ENCODE results near the gene SPTBN4.
"Not testable (repeated sequence)": the region's sequence is repeated elsewhere in the genome, so short reads cannot be mapped to it uniquely, and the experiment has no call there.

The SPTBN4 gene

DNA sequence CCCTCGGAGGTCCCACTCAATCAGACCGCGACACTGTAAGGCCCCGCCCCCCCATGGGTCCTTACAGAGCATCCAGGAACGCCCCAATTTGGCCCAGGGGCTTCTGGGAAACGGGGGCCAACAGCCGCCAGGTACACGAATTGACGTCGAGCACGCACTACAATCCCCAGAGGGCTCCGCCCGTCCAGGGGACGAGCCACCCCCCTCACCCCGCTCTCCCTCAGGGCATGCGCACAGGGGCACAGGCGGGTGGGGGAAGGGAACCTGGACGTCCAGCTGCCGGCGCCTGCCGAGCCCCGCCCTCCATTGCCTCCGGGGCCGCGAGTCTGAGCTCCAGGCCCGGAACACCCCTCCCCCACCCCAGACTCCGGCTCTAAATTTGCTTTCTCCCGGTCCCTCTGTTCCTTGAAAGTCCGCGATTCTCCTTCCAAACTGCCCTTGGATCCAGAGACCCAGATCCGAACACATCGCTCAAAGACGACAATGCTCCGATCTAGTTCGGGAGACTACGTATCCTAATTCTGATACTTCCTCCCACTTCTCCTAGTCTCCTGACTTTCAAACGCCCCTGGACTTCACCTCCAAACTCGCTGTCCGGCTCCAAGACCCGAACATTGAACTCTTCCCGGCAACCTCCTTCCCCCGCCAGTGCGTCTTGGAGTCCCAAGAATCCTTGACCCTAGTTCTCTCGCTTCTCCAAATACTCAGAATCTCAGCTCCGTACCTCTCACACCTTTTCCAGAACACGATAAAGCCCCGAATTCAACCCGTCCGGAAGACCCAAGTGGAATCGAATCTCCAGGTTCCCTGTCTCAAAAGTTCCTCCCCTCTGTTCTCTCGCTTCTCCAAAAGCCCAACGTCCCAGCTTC is 23.4 kb upstream of the SPTBN4 start:
- Histone ChIP-seq H3K9ac (ENCODE audit: low read depth, low read length) (peak overlapping the region; percentile 95), H3K9me3 (ENCODE audit: control insufficient read depth, insufficient read depth, low read length) (no peaks in the 10 kb centered on the region), H3K4me1 (ENCODE audit: control insufficient read depth, insufficient read depth, low read length) (peaks cover 16% of the 10 kb centered on the region; the same call in 1 of the 2 replicates), H3K4me3 (ENCODE audit: low read depth, low read length) (peak overlapping the region; percentile 99), H3K27me3 (ENCODE audit: control insufficient read depth, insufficient read depth, low read length) (no peaks in the 10 kb centered on the region), H3K27ac (ENCODE audit: low read depth, low read length) (peak overlapping the region; percentile 97), H3K36me3 (ENCODE audit: control insufficient read depth, insufficient read depth, low read length) (peaks cover 26% of the 10 kb centered on the region)

DNA sequence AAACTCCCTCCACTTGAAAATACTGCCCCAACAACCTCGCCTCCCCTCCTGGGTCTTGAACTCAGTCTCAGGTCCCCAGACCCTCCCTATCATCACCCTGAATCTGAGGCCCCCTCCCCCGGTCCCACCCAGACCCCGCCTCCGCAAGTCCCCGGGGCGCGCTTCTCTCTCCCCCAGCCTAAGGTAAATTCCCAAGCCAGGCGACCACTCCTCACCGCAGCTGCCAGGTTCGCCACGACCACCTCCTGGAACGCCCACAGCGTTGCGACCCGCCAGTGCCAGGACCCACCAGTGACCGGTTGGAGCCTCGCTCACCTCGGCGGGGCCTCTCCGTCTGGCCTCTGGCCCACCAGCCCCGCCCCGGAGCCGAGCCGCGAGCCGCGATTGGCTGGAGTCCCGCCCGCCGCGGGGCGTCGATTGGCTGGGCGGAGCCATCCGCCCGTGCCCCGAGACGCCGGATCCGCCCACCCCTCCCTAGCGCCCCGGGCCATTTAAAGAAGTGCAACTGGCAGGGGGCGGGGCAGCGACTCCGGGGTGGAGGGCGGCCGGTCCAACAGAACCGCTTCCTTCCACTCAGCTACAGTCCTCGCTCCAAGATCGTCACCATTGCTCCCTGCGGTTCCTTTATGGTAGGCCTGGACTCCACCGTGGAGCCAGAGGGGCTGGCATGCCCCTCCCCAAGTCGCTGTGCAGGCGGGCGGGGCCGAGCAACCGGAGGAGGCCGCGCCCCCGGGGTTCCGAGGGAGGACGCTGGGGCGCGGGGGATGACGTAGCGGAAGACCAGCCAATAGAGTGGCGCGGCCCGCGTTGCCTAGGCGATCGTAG is 22.6 kb upstream of the SPTBN4 start, which contains the start of gene SERTAD3:
Gene SERTAD3, minus strand, starts transcription at position 336 of the 825 bp plus-strand sequence. CDS start 2,255 bp downstream, outside the sequence.
- Histone ChIP-seq H3K4me3 (ENCODE audit: low read depth, low read length) (peak within 1 kb of the TSS; percentile 99), H3K9ac (ENCODE audit: low read depth, low read length) (peak within 1 kb of the TSS; percentile 95), H3K9me3 (ENCODE audit: control insufficient read depth, insufficient read depth, low read length) (no peaks in the 10 kb centered on the region), H3K27ac (ENCODE audit: low read depth, low read length) (peak within 1 kb of the TSS; percentile 97), H3K27me3 (ENCODE audit: control insufficient read depth, insufficient read depth, low read length) (no peaks in the 10 kb centered on the region), H3K4me1 (ENCODE audit: control insufficient read depth, insufficient read depth, low read length) (peaks cover 16% of the 10 kb centered on the region; the same call in 1 of the 2 replicates), H3K36me3 (ENCODE audit: control insufficient read depth, insufficient read depth, low read length) (peaks cover 26% of the 10 kb centered on the region)

DNA sequence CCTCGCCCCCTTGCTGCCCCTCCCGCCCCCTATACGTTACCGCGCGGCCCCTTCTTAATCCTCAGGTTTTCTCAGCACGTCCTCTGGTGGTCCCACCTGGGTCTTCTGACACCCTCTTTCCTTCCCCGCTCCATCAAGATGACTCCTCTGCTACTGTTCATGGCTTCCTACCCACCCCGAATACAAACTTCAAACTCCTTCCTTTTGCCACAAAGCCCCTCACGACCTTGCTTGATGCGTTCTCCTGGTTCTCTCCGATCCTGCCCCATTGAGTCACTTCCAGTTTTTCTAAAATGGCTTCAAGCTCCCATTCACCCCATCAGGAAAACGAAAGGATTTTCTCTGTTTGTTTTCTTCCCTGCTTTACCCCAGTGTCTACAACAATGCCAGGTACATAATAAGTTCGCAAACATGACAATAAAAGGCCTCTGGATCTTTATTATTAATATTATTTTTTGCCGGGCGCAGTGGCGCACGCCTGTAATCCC is 21.9 kb upstream of the SPTBN4 start:
- Histone ChIP-seq H3K36me3 (ENCODE audit: control insufficient read depth, insufficient read depth, low read length) (peaks cover 29% of the 10 kb centered on the region), H3K4me3 (ENCODE audit: low read depth, low read length) (peak overlapping the region; percentile 99), H3K9ac (ENCODE audit: low read depth, low read length) (peak overlapping the region; percentile 61), H3K27ac (ENCODE audit: low read depth, low read length) (peak overlapping the region; percentile 97), H3K27me3 (ENCODE audit: control insufficient read depth, insufficient read depth, low read length) (no peaks in the 10 kb centered on the region), H3K9me3 (ENCODE audit: control insufficient read depth, insufficient read depth, low read length) (no peaks in the 10 kb centered on the region), H3K4me1 (ENCODE audit: control insufficient read depth, insufficient read depth, low read length) (peaks cover 16% of the 10 kb centered on the region; the same call in 1 of the 2 replicates)

DNA sequence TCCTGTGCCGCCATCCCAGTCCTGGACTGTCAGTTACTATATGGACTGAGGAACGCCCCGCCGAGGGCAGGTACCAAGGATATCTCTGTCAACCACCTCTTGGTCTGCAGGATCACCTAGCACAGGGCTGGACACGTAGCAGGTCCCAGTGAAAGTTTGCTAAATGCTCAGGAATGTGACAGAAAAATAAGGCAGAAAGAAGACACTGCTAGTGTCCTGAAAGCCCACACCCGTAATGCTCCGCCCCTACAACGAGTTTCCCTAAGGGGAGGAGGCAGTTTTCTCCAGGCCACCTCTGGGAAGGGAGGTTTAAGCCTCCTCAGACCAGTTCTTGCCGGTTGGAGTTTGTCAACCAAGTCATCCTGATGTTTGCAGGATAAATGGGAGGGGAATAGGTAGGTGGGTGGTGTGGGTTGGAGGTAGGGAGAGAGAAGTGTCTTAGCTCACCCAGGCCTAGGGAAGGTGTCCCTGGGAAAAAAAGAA is 21.0 kb upstream of the SPTBN4 start:
- peak overlapping the region; percentile 85 for H3K27ac ChIP-seq (ENCODE audit: low read depth, low read length)
- peaks cover 21% of the 10 kb centered on the region for H3K36me3 ChIP-seq (ENCODE audit: control insufficient read depth, insufficient read depth, low read length)
- H3K9ac ChIP-seq (ENCODE audit: low read depth, low read length), result peak overlapping the region; percentile 24; the same call in 1 of the 2 replicates

DNA sequence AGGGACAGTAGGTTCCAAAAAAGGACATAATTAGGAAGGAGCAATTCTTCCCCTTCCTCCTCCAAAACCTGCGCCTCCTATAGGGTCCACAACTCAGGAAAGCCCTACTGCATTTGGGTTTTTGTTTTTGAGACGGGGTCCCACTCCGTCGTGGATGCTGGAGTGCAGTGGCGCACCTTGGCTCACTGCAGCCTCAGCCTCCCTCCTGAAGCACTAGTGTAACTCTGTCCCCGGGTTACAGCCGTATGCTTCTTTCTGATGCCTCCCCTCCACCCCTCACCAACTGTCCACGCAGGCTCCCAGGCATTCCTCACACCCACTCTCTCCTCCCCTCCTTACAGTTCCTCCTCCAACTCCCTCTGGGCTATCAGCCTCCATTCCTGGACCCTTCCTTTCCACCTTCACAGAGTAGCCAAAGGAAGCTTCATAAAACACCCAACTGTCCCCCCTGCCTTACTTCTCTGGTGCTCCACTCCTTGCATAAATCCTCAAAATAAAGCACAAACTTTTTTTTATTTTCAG is 20.5 kb upstream of the SPTBN4 start:
- Histone ChIP-seq H3K9me3 (ENCODE audit: control insufficient read depth, insufficient read depth, low read length) (no peaks in the 10 kb centered on the region), H3K4me3 (ENCODE audit: low read depth, low read length) (no peak overlapping the region), H3K27me3 (ENCODE audit: control insufficient read depth, insufficient read depth, low read length) (no peaks in the 10 kb centered on the region), H3K36me3 (ENCODE audit: control insufficient read depth, insufficient read depth, low read length) (peaks cover 16% of the 10 kb centered on the region), H3K27ac (ENCODE audit: low read depth, low read length) (peak overlapping the region; percentile 85), H3K4me1 (ENCODE audit: control insufficient read depth, insufficient read depth, low read length) (peaks cover 20% of the 10 kb centered on the region; the same call in 1 of the 2 replicates), H3K9ac (ENCODE audit: low read depth, low read length) (peak overlapping the region; percentile 24; the same call in 1 of the 2 replicates)

More for the DNA sequence above, 21.0 kb upstream of the SPTBN4 start:
- Histone ChIP-seq H3K4me3 (ENCODE audit: low read depth, low read length) (no peak overlapping the region), H3K4me1 (ENCODE audit: control insufficient read depth, insufficient read depth, low read length) (peaks cover 16% of the 10 kb centered on the region; the same call in 1 of the 2 replicates), H3K9me3 (ENCODE audit: control insufficient read depth, insufficient read depth, low read length) (no peaks in the 10 kb centered on the region), H3K27me3 (ENCODE audit: control insufficient read depth, insufficient read depth, low read length) (no peaks in the 10 kb centered on the region)

DNA sequence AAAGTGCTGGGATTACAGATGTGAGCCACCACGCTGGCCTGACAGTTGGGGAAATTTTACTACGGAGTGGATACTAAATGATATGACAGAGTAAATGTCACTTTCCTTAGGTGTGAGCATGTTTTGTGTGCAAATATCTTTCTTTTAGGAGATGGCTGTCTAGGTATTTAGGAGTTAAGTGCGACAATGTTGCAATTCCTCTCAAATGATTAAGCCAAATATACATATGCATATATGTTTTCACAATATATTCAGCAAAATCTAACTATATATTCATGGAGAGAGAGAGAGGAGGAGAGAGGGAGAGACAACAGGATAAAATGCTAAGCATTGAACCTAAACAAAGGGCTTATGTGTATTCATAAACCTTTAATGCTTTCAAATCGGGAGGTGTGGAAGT is 17.3 kb upstream of the SPTBN4 start:
- no peaks in the 10 kb centered on the region for H3K27me3 ChIP-seq (ENCODE audit: control insufficient read depth, insufficient read depth, low read length)
- no peaks in the 10 kb centered on the region for H3K9me3 ChIP-seq (ENCODE audit: control insufficient read depth, insufficient read depth, low read length)
- H3K27ac ChIP-seq (ENCODE audit: low read depth, low read length), result no peak overlapping the region
- H3K4me3 ChIP-seq (ENCODE audit: low read depth, low read length), result no peak overlapping the region
- no peak overlapping the region for H3K9ac ChIP-seq (ENCODE audit: low read depth, low read length)
- H3K36me3 ChIP-seq (ENCODE audit: control insufficient read depth, insufficient read depth, low read length), result peaks cover 7% of the 10 kb centered on the region; the same call in 1 of the 2 replicates
- peaks cover 14% of the 10 kb centered on the region; the same call in 1 of the 2 replicates for H3K4me1 ChIP-seq (ENCODE audit: control insufficient read depth, insufficient read depth, low read length)

DNA sequence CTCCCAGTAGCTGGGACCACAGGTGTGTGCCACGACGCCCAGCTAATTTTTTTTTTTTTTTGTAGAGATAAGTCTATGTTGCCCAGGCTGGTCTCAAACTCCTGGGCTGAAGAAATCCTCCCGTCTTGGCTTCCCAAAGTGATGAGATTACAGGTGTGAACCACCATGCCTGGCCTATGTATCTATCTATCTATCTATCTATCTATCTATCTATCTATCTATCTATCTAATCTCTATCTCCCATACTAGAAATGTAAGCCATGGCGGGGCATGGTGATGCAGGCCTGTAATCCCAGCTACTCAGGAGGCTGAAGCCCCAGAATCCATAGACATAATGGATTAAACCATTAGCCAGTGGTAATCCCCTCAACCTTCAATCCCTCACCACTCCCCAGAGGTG is 16.1 kb upstream of the SPTBN4 start:
- Histone ChIP-seq H3K9ac (ENCODE audit: low read depth, low read length) (no peak overlapping the region), H3K27ac (ENCODE audit: low read depth, low read length) (no peak overlapping the region), H3K4me3 (ENCODE audit: low read depth, low read length) (no peak overlapping the region), H3K36me3 (ENCODE audit: control insufficient read depth, insufficient read depth, low read length) (peaks cover 7% of the 10 kb centered on the region; the same call in 1 of the 2 replicates), H3K9me3 (ENCODE audit: control insufficient read depth, insufficient read depth, low read length) (no peaks in the 10 kb centered on the region), H3K27me3 (ENCODE audit: control insufficient read depth, insufficient read depth, low read length) (no peaks in the 10 kb centered on the region), H3K4me1 (ENCODE audit: control insufficient read depth, insufficient read depth, low read length) (peaks cover 12% of the 10 kb centered on the region; the same call in 1 of the 2 replicates)

DNA sequence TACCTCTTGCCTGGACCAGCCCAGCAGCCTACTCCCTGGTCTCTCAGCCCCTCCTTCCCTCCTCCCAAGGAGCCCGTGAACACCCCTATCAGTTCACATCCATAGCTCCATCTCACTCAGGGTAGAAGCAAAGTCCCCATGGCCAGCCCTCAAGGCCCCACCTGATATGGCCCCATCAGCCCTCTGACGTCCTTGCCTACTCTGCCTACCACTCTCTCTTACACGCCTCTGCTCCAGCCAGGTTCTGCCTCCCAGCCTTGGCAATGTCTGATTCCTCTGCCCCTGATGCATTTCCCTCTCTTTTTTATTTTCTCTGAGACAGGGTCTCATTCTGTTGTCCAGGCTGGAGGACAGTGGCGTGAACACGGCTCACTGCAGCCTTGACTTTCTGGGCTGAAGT is 14.8 kb upstream of the SPTBN4 start:
- H3K4me3 ChIP-seq (ENCODE audit: low read depth, low read length), result no peak overlapping the region
- H3K9ac ChIP-seq (ENCODE audit: low read depth, low read length), result no peak overlapping the region
- H3K36me3 ChIP-seq (ENCODE audit: control insufficient read depth, insufficient read depth, low read length), result peaks cover 7% of the 10 kb centered on the region; the same call in 1 of the 2 replicates
- H3K27me3 ChIP-seq (ENCODE audit: control insufficient read depth, insufficient read depth, low read length), result no peaks in the 10 kb centered on the region
- peaks cover 4% of the 10 kb centered on the region; the same call in 1 of the 2 replicates for H3K4me1 ChIP-seq (ENCODE audit: control insufficient read depth, insufficient read depth, low read length)
- H3K27ac ChIP-seq (ENCODE audit: low read depth, low read length), result no peak overlapping the region
- no peaks in the 10 kb centered on the region for H3K9me3 ChIP-seq (ENCODE audit: control insufficient read depth, insufficient read depth, low read length)

DNA sequence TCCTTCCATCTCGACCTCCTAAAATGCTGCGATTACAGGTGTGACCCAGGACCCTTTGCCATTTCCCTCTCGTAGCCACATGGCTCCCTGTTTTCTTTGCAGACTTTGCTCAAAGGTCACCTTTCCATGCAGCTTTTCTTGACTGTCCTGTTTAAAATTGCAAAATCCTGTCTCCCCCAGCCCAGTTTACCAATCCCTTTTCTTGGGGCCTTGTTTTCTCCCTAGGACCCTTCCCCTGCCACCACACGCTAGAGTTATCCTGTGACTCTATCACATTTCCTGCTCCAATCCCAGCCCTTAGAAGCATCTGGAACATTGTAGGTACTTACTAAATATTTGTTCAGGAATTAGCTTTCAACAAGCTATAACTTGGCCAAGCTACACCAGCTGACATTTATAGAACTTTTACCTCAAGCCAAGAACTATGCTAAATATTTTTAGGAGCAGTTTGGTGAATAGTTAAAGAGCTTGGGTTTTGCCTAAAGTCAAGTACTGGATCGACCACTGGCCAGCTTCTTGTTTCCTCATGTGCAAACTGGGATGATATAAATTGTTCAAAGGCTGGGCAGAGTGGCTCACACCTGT is 13.6 kb upstream of the SPTBN4 start:
- Histone ChIP-seq H3K27me3 (ENCODE audit: control insufficient read depth, insufficient read depth, low read length) (no peaks in the 10 kb centered on the region), H3K9me3 (ENCODE audit: control insufficient read depth, insufficient read depth, low read length) (no peaks in the 10 kb centered on the region), H3K27ac (ENCODE audit: low read depth, low read length) (no peak overlapping the region), H3K36me3 (ENCODE audit: control insufficient read depth, insufficient read depth, low read length) (0 out of 2 replicates have a peak, but pooled peaks cover 3% of the 10 kb centered on the region), H3K9ac (ENCODE audit: low read depth, low read length) (no peak overlapping the region), H3K4me3 (ENCODE audit: low read depth, low read length) (no peak overlapping the region), H3K4me1 (ENCODE audit: control insufficient read depth, insufficient read depth, low read length) (peaks cover 4% of the 10 kb centered on the region; the same call in 1 of the 2 replicates)

DNA sequence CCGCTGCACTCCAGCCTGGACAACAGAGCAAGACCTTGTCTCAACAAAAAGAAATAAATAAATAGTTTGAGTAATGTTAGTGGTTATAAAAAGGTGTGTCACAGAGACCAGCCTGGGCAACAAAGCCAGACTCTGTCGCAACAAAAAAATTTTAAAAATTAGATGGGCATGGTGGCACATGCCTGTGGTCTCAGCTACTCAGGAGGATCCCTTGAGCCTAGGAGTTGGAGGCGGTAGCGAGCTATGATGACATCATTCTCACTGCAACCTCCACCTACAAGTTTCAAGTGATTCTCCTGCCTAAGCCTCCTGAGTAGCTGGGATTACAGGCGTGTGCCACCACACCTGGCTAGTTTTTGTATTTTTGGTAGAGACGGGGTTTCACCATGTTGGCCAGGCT is 12.9 kb upstream of the SPTBN4 start:
- H3K27ac ChIP-seq (ENCODE audit: low read depth, low read length); H3K27me3 ChIP-seq (ENCODE audit: control insufficient read depth, insufficient read depth, low read length); H3K4me1 ChIP-seq (ENCODE audit: control insufficient read depth, insufficient read depth, low read length); H3K36me3 ChIP-seq (ENCODE audit: control insufficient read depth, insufficient read depth, low read length); H3K9ac ChIP-seq (ENCODE audit: low read depth, low read length); H3K4me3 ChIP-seq (ENCODE audit: low read depth, low read length); H3K9me3 ChIP-seq (ENCODE audit: control insufficient read depth, insufficient read depth, low read length): not testable (repeated sequence)
